WTC11 (cell line): ENCODE data around the gene ABCA1. TPM values are rescaled to one million over a fixed set of nuclear protein-coding genes. Genes with fewer than 3 reads are reported as not detected.

Experiments used
- ATAC-seq: fragments of 200-7000 bp; cut with Tn5 transposase; 2 replicates; pipeline ENCODE4 v1.10.0; 2021; ENCODE audit warnings: mild to moderate bottlenecking, moderate library complexity
- CTCF ChIA-PET: fragments of 300-600 bp; sonication (Branson Sonifier 250); formaldehyde crosslinking; loops from one replicate; lab custom pipeline; 2021; ENCODE audit warnings: antibody characterized with exemption; lab: Charles Lee
- POLR2A ChIA-PET: fragments of 350-600 bp; sonication (Branson Sonifier 250); formaldehyde crosslinking; loops from one replicate; lab custom pipeline; 2021; ENCODE audit warnings: antibody characterized with exemption; lab: Charles Lee
- DNase-seq: peaks from one replicate; pipeline ENCODE4 v3.0.0; 2021; ENCODE audit warnings: low spot score
- H3K27ac Mint-ChIP-seq: 2 replicates; pipeline ENCODE4 v1.8.0; 2021; ENCODE audit warnings: mixed read lengths
- H3K27me3 Mint-ChIP-seq: 2 replicates; pipeline ENCODE4 v1.8.0; 2021; ENCODE audit warnings: low read depth, mild to moderate bottlenecking, moderate library complexity, mixed read lengths
- H3K36me3 Mint-ChIP-seq: 2 replicates; pipeline ENCODE4 v1.8.0; 2021; ENCODE audit warnings: mixed read lengths
- H3K4me1 Mint-ChIP-seq: 2 replicates; pipeline ENCODE4 v1.8.0; 2022; ENCODE audit warnings: mixed read lengths
- H3K4me3 Mint-ChIP-seq: 2 replicates; pipeline ENCODE4 v1.8.0; 2021; ENCODE audit warnings: mild to moderate bottlenecking, moderate library complexity, mixed read lengths
- H3K9me3 Mint-ChIP-seq: 2 replicates; pipeline ENCODE4 v1.8.0; 2021; ENCODE audit warnings: mixed read lengths
- AR ChIP-seq: fragments of 250-450 bp; sonication (Bioruptor Pico); IDR thresholded peaks from 2 replicates; pipeline ENCODE4 v1.9.0; 2021; ENCODE audit warnings: mild to moderate bottlenecking
- CBFB ChIP-seq: sonication (generic); formaldehyde crosslinking; IDR thresholded peaks from 2 replicates; pipeline ENCODE4 v1.8.1; 2022; ENCODE audit warnings: mild to moderate bottlenecking, low read depth, missing genetic modification reagents
- ELF4 ChIP-seq: sonication (generic); formaldehyde crosslinking; IDR thresholded peaks from 2 replicates; pipeline ENCODE4 v1.8.1; 2022; ENCODE audit warnings: low read depth, mild to moderate bottlenecking, moderate library complexity, missing genetic modification reagents
- GABPB1 ChIP-seq: sonication (generic); formaldehyde crosslinking; IDR thresholded peaks from 2 replicates; pipeline ENCODE4 v1.8.1; 2023; ENCODE audit warnings: mild to moderate bottlenecking, missing genetic modification reagents
- IRF2 ChIP-seq: sonication (generic); formaldehyde crosslinking; IDR thresholded peaks from 2 replicates; pipeline ENCODE4 v1.8.0; 2022; ENCODE audit warnings: low read depth, missing genetic modification reagents, borderline replicate concordance
- NFE2L1 ChIP-seq: sonication (generic); formaldehyde crosslinking; IDR thresholded peaks from 2 replicates; pipeline ENCODE4 v1.8.1; 2023; ENCODE audit warnings: missing genetic modification reagents
- NR3C1 ChIP-seq: sonication (generic); formaldehyde crosslinking; conservative IDR thresholded peaks from 2 replicates; pipeline ENCODE4 v1.8.1; 2023; ENCODE audit warnings: low read depth, mild to moderate bottlenecking, missing genetic modification reagents
- PREB ChIP-seq: sonication (generic); formaldehyde crosslinking; IDR thresholded peaks from 2 replicates; pipeline ENCODE4 v1.8.1; 2022; ENCODE audit warnings: mild to moderate bottlenecking, missing genetic modification reagents, moderate library complexity, borderline replicate concordance
- SMAD3 ChIP-seq: sonication (generic); formaldehyde crosslinking; IDR thresholded peaks from 2 replicates; pipeline ENCODE4 v1.8.0; 2022; ENCODE audit warnings: missing genetic modification reagents, mild to moderate bottlenecking, borderline replicate concordance
- SP1 ChIP-seq: sonication (generic); formaldehyde crosslinking; conservative IDR thresholded peaks from 2 replicates; pipeline ENCODE4 v1.8.1; 2022; ENCODE audit warnings: missing genetic modification reagents
- TEAD1 ChIP-seq: sonication (generic); formaldehyde crosslinking; IDR thresholded peaks from 2 replicates; pipeline ENCODE4 v1.8.0; 2022; ENCODE audit warnings: mild to moderate bottlenecking, missing genetic modification reagents
- ZNF121 ChIP-seq: sonication (generic); formaldehyde crosslinking; IDR thresholded peaks from 2 replicates; pipeline ENCODE4 v1.8.0; 2023; ENCODE audit warnings: missing genetic modification reagents
- ZNF138 ChIP-seq: sonication (generic); formaldehyde crosslinking; conservative IDR thresholded peaks from 2 replicates; pipeline ENCODE4 v1.8.1; 2022; ENCODE audit warnings: mild to moderate bottlenecking, moderate library complexity, missing genetic modification reagents
- ZNF416 ChIP-seq: fragments of 250-450 bp; sonication (Bioruptor Pico); IDR thresholded peaks from 2 replicates; pipeline ENCODE4 v1.9.0; 2021; ENCODE audit warnings: mild to moderate bottlenecking, inconsistent platforms
- ZNF423 ChIP-seq: fragments of 250-450 bp; sonication (Bioruptor Pico); IDR thresholded peaks from 2 replicates; pipeline ENCODE4 v2.1.2; 2022; ENCODE audit warnings: mild to moderate bottlenecking, moderate library complexity
- total RNA-seq: library from RNA; stranded (reverse); gene quantifications from 3 replicates; pipeline ENCODE4 v1.2.3, GENCODE V29; 2021
- TF ChIP-seq, protein P1 (sequence below): sonication (generic); formaldehyde crosslinking; IDR thresholded peaks from 2 replicates; pipeline ENCODE4 v1.8.1; 2022; ENCODE audit warnings: missing genetic modification reagents, borderline replicate concordance
- TF ChIP-seq, protein P2 (sequence below): sonication (generic); formaldehyde crosslinking; IDR thresholded peaks from 2 replicates; pipeline ENCODE4 v1.8.0; 2023; ENCODE audit warnings: missing genetic modification reagents, mild to moderate bottlenecking, borderline replicate concordance

The ABCA1 gene
- total RNA-seq, 1 experiment from 2014 or later: 7.8 TPM

DNA sequence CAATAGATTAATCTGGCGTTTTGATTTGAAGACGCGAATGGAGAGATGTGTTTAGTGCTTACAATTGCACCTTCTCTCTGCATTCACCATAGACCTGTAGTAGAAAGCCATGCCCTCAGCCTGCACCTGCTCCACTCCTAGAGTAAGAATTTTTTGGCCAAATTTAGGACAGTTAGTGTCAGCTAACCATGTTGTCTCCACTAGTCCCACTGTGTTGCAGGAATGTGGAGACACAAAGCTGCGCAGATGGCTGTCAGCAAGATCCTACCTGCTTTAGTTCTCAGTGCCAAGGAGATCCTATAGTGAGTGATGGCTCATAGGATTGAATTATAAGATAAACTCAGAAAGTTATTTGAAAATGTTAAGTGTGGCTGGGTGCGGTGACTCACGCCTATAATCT, 35.1 kb upstream of the ABCA1 start (continued):
- no peak for TF ChIP-seq AR (CRISPR knock-in tag)
- TF ChIP-seq CBFB (CRISPR knock-in tag): no peak
- no peak for TF ChIP-seq ZNF121 (CRISPR knock-in tag)
- TF ChIP-seq PREB: no peak
- no peak for TF ChIP-seq NR3C1

DNA sequence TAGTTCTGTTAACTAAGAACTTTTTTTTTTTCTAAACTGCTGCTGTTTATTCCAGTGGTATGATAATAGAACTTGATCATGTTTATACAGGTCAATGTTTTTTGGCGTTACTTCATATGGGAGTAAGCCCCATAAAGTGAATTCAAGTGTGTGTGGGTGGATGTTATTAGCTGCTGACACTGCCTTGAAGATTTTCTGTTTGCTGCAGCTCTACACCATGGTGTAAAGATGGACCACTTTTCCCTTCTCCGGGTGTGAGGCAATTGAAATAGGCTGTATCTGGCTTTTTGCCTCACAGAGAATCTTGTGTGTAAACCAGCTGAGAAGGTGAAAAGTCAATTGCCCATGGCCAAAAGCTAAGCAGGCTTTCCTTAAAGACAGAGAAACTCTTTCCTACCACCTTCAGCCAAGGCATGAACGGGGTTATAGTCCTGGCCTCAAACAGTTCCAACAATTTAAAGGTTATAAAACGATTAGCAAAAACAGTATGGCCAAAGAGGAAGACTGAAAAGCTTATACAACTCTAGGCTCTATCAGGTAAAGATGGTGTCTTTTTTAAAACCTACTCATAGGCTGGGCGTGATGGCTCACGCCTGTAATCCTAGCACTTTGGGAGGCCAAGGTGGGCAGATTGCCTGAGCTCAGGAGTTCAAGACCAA, 33.9 kb upstream of the ABCA1 start:
- Mint-ChIP-seq H3K27ac (peak overlapping the region; percentile 90), H3K4me1 (peaks cover 40% of the 10 kb centered on the region), H3K36me3 (no peaks in the 10 kb centered on the region), H3K4me3 (no peak overlapping the region), H3K9me3 (no peaks in the 10 kb centered on the region), H3K27me3 (no peaks in the 10 kb centered on the region)
- POLR2A ChIA-PET: interaction anchor here (0.6 to 2.1 kb wide), 9 partner anchors 23 to 283 kb away, joined by 3 to 17 read pairs (median 4); partner anchors contain the start of genes ABCA1 and SLC44A1
- ATAC-seq (peak; percentile 15), DNase-seq (no peak)
- TF ChIP-seq ZNF121 (CRISPR knock-in tag) (no peak), TEAD1 (CRISPR knock-in tag) (no peak), ELF4 (CRISPR knock-in tag) (no peak), PREB (no peak), ZNF138 (CRISPR knock-in tag) (no peak), ZNF423 (CRISPR knock-in tag) (no peak)
- CTCF ChIA-PET: interaction anchor here (1.0 to 1.4 kb wide), 4 partner anchors 32 to 98 kb away, joined by 3 to 9 read pairs (median 6); no protein-coding TSS in a partner anchor

- TF ChIP-seq GABPB1 (CRISPR knock-in tag) (0 out of 2 replicates have a peak, but pooled peaks have one; percentile 27), SMAD3 (no peak)
- Mint-ChIP-seq H3K27me3 (no peaks in the 10 kb centered on the region), H3K4me1 (peaks cover 40% of the 10 kb centered on the region), H3K27ac (peak overlapping the region; percentile 90; the same call in 1 of the 2 replicates), H3K9me3 (no peaks in the 10 kb centered on the region), H3K4me3 (peak overlapping the region; percentile 27; the same call in 1 of the 2 replicates), H3K36me3 (no peaks in the 10 kb centered on the region)
- ChIA-PET POLR2A (interaction anchor here (0.6 to 2.1 kb wide), 8 partner anchors 11 to 284 kb away, joined by 3 to 17 read pairs (median 6); partner anchors contain the start of genes ABCA1 and SLC44A1), CTCF (interaction anchor here (1.0 to 1.4 kb wide), 4 partner anchors 33 to 98 kb away, joined by 3 to 9 read pairs (median 6); no protein-coding TSS in a partner anchor)
- ATAC-seq: peak; percentile 99
- DNase-seq: peak; percentile 56
Observed at GRCh38 chr9:104961238-104961637, 33.3 kb upstream of the ABCA1 start.

DNA sequence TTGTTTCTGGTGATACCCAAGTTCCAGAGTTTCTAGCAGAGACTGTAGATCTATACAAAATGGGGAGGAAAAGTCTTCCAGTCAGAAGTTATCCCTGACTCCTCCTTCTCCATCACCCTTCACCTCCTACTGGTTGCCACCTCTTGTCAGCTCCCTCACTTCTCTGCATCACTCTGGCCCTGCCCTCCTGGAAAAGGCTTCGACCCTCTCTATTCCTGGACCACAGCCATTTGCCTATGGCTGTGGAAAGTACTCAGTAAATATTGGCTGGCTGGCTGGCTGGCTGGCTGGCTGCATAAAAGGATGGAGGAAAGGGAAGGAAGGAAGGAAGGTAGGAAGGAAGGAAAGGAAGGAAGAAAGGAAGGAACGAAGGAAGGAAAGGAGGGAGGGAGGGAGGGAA, 32.7 kb upstream of the ABCA1 start:
- ChIA-PET CTCF (interaction anchor here (1.0 to 1.4 kb wide), 4 partner anchors 34 to 97 kb away, joined by 3 to 9 read pairs (median 6); no protein-coding TSS in a partner anchor), POLR2A (interaction anchor here (0.6 to 2.1 kb wide), 6 partner anchors 10 to 284 kb away, joined by 3 to 17 read pairs (median 6); partner anchors contain the start of genes ABCA1 and SLC44A1)
- Mint-ChIP-seq H3K27me3 (no peaks in the 10 kb centered on the region), H3K36me3 (no peaks in the 10 kb centered on the region), H3K4me3 (no peak overlapping the region), H3K9me3 (no peaks in the 10 kb centered on the region), H3K27ac (no peak overlapping the region), H3K4me1 (peaks cover 40% of the 10 kb centered on the region)
- DNase-seq: no peak
- TF ChIP-seq NFE2L1: no peak
- no peak for TF ChIP-seq ELF4 (CRISPR knock-in tag)
- no peak for TF ChIP-seq GABPB1 (CRISPR knock-in tag)
- TF ChIP-seq ZNF416 (CRISPR knock-in tag): no peak
- no peak for TF ChIP-seq SP1 (CRISPR knock-in tag)
- TF ChIP-seq, protein P1, sequence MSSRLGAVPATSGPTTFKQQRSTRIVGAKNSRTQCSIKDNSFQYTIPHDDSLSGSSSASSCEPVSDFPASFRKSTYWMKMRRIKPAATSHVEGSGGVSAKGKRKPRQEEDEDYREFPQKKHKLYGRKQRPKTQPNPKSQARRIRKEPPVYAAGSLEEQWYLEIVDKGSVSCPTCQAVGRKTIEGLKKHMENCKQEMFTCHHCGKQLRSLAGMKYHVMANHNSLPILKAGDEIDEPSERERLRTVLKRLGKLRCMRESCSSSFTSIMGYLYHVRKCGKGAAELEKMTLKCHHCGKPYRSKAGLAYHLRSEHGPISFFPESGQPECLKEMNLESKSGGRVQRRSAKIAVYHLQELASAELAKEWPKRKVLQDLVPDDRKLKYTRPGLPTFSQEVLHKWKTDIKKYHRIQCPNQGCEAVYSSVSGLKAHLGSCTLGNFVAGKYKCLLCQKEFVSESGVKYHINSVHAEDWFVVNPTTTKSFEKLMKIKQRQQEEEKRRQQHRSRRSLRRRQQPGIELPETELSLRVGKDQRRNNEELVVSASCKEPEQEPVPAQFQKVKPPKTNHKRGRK (CRISPR knock-in tag): no peak
- TF ChIP-seq IRF2 (CRISPR knock-in tag): no peak
- TF ChIP-seq, protein P2, sequence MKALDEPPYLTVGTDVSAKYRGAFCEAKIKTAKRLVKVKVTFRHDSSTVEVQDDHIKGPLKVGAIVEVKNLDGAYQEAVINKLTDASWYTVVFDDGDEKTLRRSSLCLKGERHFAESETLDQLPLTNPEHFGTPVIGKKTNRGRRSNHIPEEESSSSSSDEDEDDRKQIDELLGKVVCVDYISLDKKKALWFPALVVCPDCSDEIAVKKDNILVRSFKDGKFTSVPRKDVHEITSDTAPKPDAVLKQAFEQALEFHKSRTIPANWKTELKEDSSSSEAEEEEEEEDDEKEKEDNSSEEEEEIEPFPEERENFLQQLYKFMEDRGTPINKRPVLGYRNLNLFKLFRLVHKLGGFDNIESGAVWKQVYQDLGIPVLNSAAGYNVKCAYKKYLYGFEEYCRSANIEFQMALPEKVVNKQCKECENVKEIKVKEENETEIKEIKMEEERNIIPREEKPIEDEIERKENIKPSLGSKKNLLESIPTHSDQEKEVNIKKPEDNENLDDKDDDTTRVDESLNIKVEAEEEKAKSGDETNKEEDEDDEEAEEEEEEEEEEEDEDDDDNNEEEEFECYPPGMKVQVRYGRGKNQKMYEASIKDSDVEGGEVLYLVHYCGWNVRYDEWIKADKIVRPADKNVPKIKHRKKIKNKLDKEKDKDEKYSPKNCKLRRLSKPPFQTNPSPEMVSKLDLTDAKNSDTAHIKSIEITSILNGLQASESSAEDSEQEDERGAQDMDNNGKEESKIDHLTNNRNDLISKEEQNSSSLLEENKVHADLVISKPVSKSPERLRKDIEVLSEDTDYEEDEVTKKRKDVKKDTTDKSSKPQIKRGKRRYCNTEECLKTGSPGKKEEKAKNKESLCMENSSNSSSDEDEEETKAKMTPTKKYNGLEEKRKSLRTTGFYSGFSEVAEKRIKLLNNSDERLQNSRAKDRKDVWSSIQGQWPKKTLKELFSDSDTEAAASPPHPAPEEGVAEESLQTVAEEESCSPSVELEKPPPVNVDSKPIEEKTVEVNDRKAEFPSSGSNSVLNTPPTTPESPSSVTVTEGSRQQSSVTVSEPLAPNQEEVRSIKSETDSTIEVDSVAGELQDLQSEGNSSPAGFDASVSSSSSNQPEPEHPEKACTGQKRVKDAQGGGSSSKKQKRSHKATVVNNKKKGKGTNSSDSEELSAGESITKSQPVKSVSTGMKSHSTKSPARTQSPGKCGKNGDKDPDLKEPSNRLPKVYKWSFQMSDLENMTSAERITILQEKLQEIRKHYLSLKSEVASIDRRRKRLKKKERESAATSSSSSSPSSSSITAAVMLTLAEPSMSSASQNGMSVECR (CRISPR knock-in tag): no peak
- ATAC-seq: peak; percentile 8; the same call in 1 of the 2 replicates
